ENCODE measurements around the gene SLC37A1.

The SLC37A1 gene

GRCh38 chr21:42580076-42580792 lies 66.6 kb downstream of the SLC37A1 start:
- DNase-seq, result no peak

- no peak for DNase-seq
Observed at GRCh38 chr21:42580793-42581321, 67.2 kb downstream of the SLC37A1 start.

- no peak for DNase-seq
Observed at GRCh38 chr21:42581336-42581992, 67.8 kb downstream of the SLC37A1 start.

GRCh38 chr21:42581993-42582786 lies 68.5 kb downstream of the SLC37A1 start:
- DNase-seq, result no peak

- no peak for DNase-seq
Observed at GRCh38 chr21:42582787-42583476, 69.3 kb downstream of the SLC37A1 start.

- DNase-seq, result no peak
Observed at GRCh38 chr21:42583477-42584295, 70.0 kb downstream of the SLC37A1 start.

- DNase-seq, result no peak
Observed at GRCh38 chr21:42584296-42584641, 70.6 kb downstream of the SLC37A1 start.

GRCh38 chr21:42585881-42586280 lies 72.2 kb downstream of the SLC37A1 start:
- DNase-seq, result no peak

GRCh38 chr21:42586406-42586805 lies 72.8 kb downstream of the SLC37A1 start:
- DNase-seq, result no peak

GRCh38 chr21:42587036-42587435 lies 73.4 kb downstream of the SLC37A1 start:
- DNase-seq, result no peak

- no peak for DNase-seq
Observed at GRCh38 chr21:42590431-42591131, 76.9 kb downstream of the SLC37A1 start.

- DNase-seq, result no peak
Observed at GRCh38 chr21:42591170-42591869, 77.7 kb downstream of the SLC37A1 start.

GRCh38 chr21:42592156-42592820 lies 78.6 kb downstream of the SLC37A1 start:
- no peak for DNase-seq

GRCh38 chr21:42593007-42593814 lies 79.6 kb downstream of the SLC37A1 start:
- peak; percentile 64 for DNase-seq

GRCh38 chr21:42594616-42595282 lies 81.1 kb downstream of the SLC37A1 start:
- DNase-seq, result no peak

- DNase-seq, result no peak
Observed at GRCh38 chr21:42595283-42596187, 81.9 kb downstream of the SLC37A1 start.

GRCh38 chr21:42596657-42597056 lies 83.0 kb downstream of the SLC37A1 start:
- DNase-seq, result no peak
